DND-41 (cell line): ENCODE measurements around the gene CHRM4.
A peak's percentile ranks its signal among the peaks of the same experiment; 100 is the strongest.

Experiments
- ATAC-seq: fragments of 200-7000 bp; cut with Tn5 transposase; 3 replicates; pipeline ENCODE4 v1.9.1; 2021; ENCODE audit warnings: low read depth; ENCODE audit not compliant: insufficient read depth
- DNase-seq: peaks from one replicate; pipeline ENCODE4 v3.0.0-alpha.2; 2020
- H2AFZ ChIP-seq: 2 replicates; pipeline ENCODE4 v1.6.0; 2012; ENCODE audit warnings: low read depth, low read length
- H3K27ac ChIP-seq: 2 replicates; pipeline ENCODE4 v1.5.1; 2012; ENCODE audit warnings: low read length, inconsistent platforms
- H3K27me3 ChIP-seq: fragments of 200-600 bp; sonication (generic); 2 replicates; pipeline ENCODE4 v1.6.0; 2012; ENCODE audit warnings: low read length, mild to moderate bottlenecking, inconsistent platforms; ENCODE audit not compliant: insufficient read depth, poor library complexity
- H3K36me3 ChIP-seq: 2 replicates; pipeline ENCODE4 v1.5.1; 2012; ENCODE audit warnings: low read length, inconsistent platforms; ENCODE audit not compliant: insufficient read depth
- H3K4me1 ChIP-seq: 2 replicates; pipeline ENCODE4 v1.5.1; 2012; ENCODE audit warnings: mild to moderate bottlenecking, low read length; ENCODE audit not compliant: insufficient read depth
- H3K4me2 ChIP-seq: 2 replicates; pipeline ENCODE4 v1.6.0; 2012; ENCODE audit warnings: mild to moderate bottlenecking, moderate library complexity, low read length, inconsistent platforms; ENCODE audit not compliant: insufficient read depth
- H3K4me3 ChIP-seq, 2 experiments: fragments of 200-600 bp in 1 of 2; shearing (Covaris generic) in 1 of 2; 2 replicates each; pipeline ENCODE4 v1.5.1; 2012 to 2016; ENCODE audit warnings: inconsistent platforms in 2 of 2, low read length in 2 of 2, mild to moderate bottlenecking in 2 of 2, low read depth in 1 of 2, moderate library complexity in 1 of 2
- H3K79me2 ChIP-seq: 2 replicates; pipeline ENCODE4 v1.6.0; 2012; ENCODE audit warnings: low read length, inconsistent platforms; ENCODE audit not compliant: insufficient read depth
- H3K9ac ChIP-seq: 2 replicates; pipeline ENCODE4 v1.6.0; 2012; ENCODE audit warnings: low read depth, mild to moderate bottlenecking, inconsistent platforms, low read length, moderate library complexity
- H3K9me3 ChIP-seq: 2 replicates; pipeline ENCODE4 v1.5.1; 2012; ENCODE audit warnings: low read length, moderate library complexity, mild to moderate bottlenecking, inconsistent platforms; ENCODE audit not compliant: insufficient read depth, severe bottlenecking
- H4K20me1 ChIP-seq: 2 replicates; pipeline ENCODE4 v1.6.0; 2012; ENCODE audit warnings: low read length; ENCODE audit not compliant: insufficient read depth
- EZH2 ChIP-seq: IDR thresholded peaks from 3 replicates; pipeline ENCODE4 v1.6.1; 2012; ENCODE audit warnings: borderline replicate concordance, low read depth, mild to moderate bottlenecking, moderate library complexity, low read length, inconsistent platforms; ENCODE audit not compliant: severe bottlenecking
- TF ChIP-seq, protein P1 (sequence below): IDR thresholded peaks from 2 replicates; pipeline ENCODE4 v1.5.1; 2012; ENCODE audit warnings: borderline replicate concordance, low read length, moderate library complexity, mild to moderate bottlenecking; ENCODE audit not compliant: poor library complexity, severe bottlenecking; ENCODE audit errors: extremely low read depth

Gene CHRM4

GRCh38 chr11:46359953-46360352 is 31.6 kb downstream of the CHRM4 start:
- peaks cover 34% of the 10 kb centered on the region for H4K20me1 ChIP-seq
- ATAC-seq (no peak), DNase-seq (no peak)
- H3K79me2 ChIP-seq = peaks cover 96% of the 10 kb centered on the region
- TF ChIP-seq EZH2 = no peak
- TF ChIP-seq, protein P1, sequence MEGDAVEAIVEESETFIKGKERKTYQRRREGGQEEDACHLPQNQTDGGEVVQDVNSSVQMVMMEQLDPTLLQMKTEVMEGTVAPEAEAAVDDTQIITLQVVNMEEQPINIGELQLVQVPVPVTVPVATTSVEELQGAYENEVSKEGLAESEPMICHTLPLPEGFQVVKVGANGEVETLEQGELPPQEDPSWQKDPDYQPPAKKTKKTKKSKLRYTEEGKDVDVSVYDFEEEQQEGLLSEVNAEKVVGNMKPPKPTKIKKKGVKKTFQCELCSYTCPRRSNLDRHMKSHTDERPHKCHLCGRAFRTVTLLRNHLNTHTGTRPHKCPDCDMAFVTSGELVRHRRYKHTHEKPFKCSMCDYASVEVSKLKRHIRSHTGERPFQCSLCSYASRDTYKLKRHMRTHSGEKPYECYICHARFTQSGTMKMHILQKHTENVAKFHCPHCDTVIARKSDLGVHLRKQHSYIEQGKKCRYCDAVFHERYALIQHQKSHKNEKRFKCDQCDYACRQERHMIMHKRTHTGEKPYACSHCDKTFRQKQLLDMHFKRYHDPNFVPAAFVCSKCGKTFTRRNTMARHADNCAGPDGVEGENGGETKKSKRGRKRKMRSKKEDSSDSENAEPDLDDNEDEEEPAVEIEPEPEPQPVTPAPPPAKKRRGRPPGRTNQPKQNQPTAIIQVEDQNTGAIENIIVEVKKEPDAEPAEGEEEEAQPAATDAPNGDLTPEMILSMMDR = no peak
- no peak overlapping the region for H3K4me2 ChIP-seq
- peaks cover 30% of the 10 kb centered on the region for H3K4me1 ChIP-seq
- peak overlapping the region; percentile 100 for H3K27ac ChIP-seq
- H3K27me3 ChIP-seq = no peaks in the 10 kb centered on the region
- H3K9me3 ChIP-seq = no peaks in the 10 kb centered on the region
- no peak overlapping the region for H3K9ac ChIP-seq
- H3K36me3 ChIP-seq = peaks cover 45% of the 10 kb centered on the region
- H2AFZ ChIP-seq = no peak overlapping the region
- no peak overlapping the region for H3K4me3 ChIP-seq

GRCh38 chr11:46357483-46357936 is 34.1 kb downstream of the CHRM4 start:
- Histone ChIP-seq H3K4me3 (no peak overlapping the region), H3K79me2 (peaks cover 95% of the 10 kb centered on the region), H3K4me2 (no peak overlapping the region), H3K4me1 (peaks cover 35% of the 10 kb centered on the region), H3K36me3 (peaks cover 39% of the 10 kb centered on the region), H3K9ac (no peak overlapping the region), H4K20me1 (peaks cover 28% of the 10 kb centered on the region), H3K27ac (peak overlapping the region; percentile 21; the same call in 1 of the 2 replicates), H3K27me3 (no peaks in the 10 kb centered on the region), H3K9me3 (no peaks in the 10 kb centered on the region), H2AFZ (no peak overlapping the region)
- DNase-seq = no peak
- no peak for ATAC-seq
- TF ChIP-seq, protein P1 = no peak
- no peak for TF ChIP-seq EZH2

GRCh38 chr11:46356924-46357482 is 34.6 kb downstream of the CHRM4 start:
- Histone ChIP-seq H3K9me3 (no peaks in the 10 kb centered on the region), H3K36me3 (peaks cover 39% of the 10 kb centered on the region), H3K4me3 (no peak overlapping the region), H3K4me2 (no peak overlapping the region), H3K4me1 (peaks cover 34% of the 10 kb centered on the region), H3K27ac (no peak overlapping the region), H3K79me2 (peaks cover 95% of the 10 kb centered on the region), H3K27me3 (no peaks in the 10 kb centered on the region), H4K20me1 (peaks cover 28% of the 10 kb centered on the region), H3K9ac (no peak overlapping the region), H2AFZ (no peak overlapping the region)
- ATAC-seq (no peak), DNase-seq (no peak)
- TF ChIP-seq EZH2 = no peak
- TF ChIP-seq, protein P1 = no peak

DNA sequence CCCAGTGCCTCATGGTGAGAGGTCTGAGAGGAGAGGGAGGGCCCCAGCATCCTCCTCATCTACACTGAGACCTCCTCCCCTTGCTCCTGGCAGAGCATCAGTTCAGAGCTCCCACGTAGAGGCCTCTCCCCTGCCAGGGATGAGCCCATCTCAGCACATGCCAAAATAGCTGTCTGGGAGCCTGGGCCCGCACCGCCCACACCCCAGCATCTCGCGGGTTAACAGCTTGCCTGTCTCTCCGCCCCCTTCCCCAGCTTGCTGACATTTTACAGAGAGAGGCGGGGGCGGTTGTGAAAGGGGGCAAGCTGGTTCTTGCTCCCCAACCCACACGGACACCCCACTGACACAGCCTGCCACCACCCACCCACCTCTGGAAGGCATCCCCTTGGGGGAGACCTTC is 37.9 kb downstream of the CHRM4 start:
- H3K9ac ChIP-seq = no peak overlapping the region
- TF ChIP-seq, protein P1 = no peak
- TF ChIP-seq EZH2 = no peak
- H2AFZ ChIP-seq = no peak overlapping the region
- DNase-seq (peak; percentile 40), ATAC-seq (no peak)
- H3K79me2 ChIP-seq = peaks cover 98% of the 10 kb centered on the region
- H3K4me3 ChIP-seq = no peak overlapping the region
- 0 out of 2 replicates have a peak overlapping the region, but pooled peaks have one; percentile 9 for H3K4me2 ChIP-seq
- H3K9me3 ChIP-seq = no peaks in the 10 kb centered on the region
- no peaks in the 10 kb centered on the region for H3K27me3 ChIP-seq
- peaks cover 56% of the 10 kb centered on the region for H3K36me3 ChIP-seq
- H3K27ac ChIP-seq = peak overlapping the region; percentile 23; the same call in 1 of the 2 replicates
- peaks cover 50% of the 10 kb centered on the region for H4K20me1 ChIP-seq
- H3K4me1 ChIP-seq = peaks cover 50% of the 10 kb centered on the region
